NB4 (cell line): ENCODE measurements around the gene FCRL1.

Experiments
- DNase-seq: peaks from one replicate; pipeline ENCODE4 v3.0.0; 2010; ENCODE audit warnings: low read depth
- H3K4me3 ChIP-seq: one replicate; pipeline ENCODE4 v1.5.1; 2011; ENCODE audit warnings: mild to moderate bottlenecking, low read depth, low read length, moderate library complexity
- CTCF ChIP-seq: IDR thresholded peaks from one replicate; pipeline ENCODE4 v1.5.1; 2012; ENCODE audit warnings: low read depth, low read length
- MAX ChIP-seq: IDR thresholded peaks from 2 replicates; pipeline ENCODE4 v1.6.1; 2011; ENCODE audit warnings: low read depth, low read length
- MYC ChIP-seq: IDR thresholded peaks from 2 replicates; pipeline ENCODE4 v1.6.1; 2011; ENCODE audit warnings: low read depth, low read length
- POLR2A ChIP-seq: IDR thresholded peaks from 2 replicates; pipeline ENCODE4 v1.6.1; 2011; ENCODE audit warnings: mild to moderate bottlenecking; ENCODE audit not compliant: insufficient read length; ENCODE audit errors: extremely low read depth

Gene FCRL1

GRCh38 chr1:157803851-157804250 lies 16.1 kb downstream of the FCRL1 start:
- TF ChIP-seq POLR2A (no peak), MAX (no peak), CTCF (no peak), MYC (no peak)
- H3K4me3 ChIP-seq: no peak overlapping the region
- DNase-seq: no peak

GRCh38 chr1:157799996-157800395 lies 19.9 kb downstream of the FCRL1 start:
- DNase-seq: no peak

GRCh38 chr1:157798211-157798610 lies 21.7 kb downstream of the FCRL1 start:
- TF ChIP-seq CTCF (no peak), MYC (no peak), POLR2A (no peak), MAX (no peak)

More at GRCh38 chr1:157799996-157800395, 19.9 kb downstream of the FCRL1 start:
- TF ChIP-seq MYC (no peak), MAX (no peak), CTCF (no peak), POLR2A (no peak)
- no peak overlapping the region for H3K4me3 ChIP-seq

GRCh38 chr1:157785248-157785647 lies 34.7 kb downstream of the FCRL1 start:
- H3K4me3 ChIP-seq: no peak overlapping the region
- no peak for TF ChIP-seq MYC
- no peak for TF ChIP-seq CTCF
- no peak for TF ChIP-seq MAX
- TF ChIP-seq POLR2A: no peak
- DNase-seq: no peak

More at GRCh38 chr1:157798211-157798610, 21.7 kb downstream of the FCRL1 start:
- no peak for DNase-seq
- H3K4me3 ChIP-seq: no peak overlapping the region

- H3K4me3 ChIP-seq: no peak overlapping the region
- TF ChIP-seq MAX (no peak), CTCF (no peak), MYC (no peak), POLR2A (no peak)
- DNase-seq: no peak
Observed at GRCh38 chr1:157784801-157785200, 35.1 kb downstream of the FCRL1 start.

GRCh38 chr1:157782931-157783330 lies 37.0 kb downstream of the FCRL1 start:
- no peak overlapping the region for H3K4me3 ChIP-seq

More at GRCh38 chr1:157782931-157783330, 37.0 kb downstream of the FCRL1 start:
- TF ChIP-seq MYC (no peak), MAX (no peak), CTCF (no peak), POLR2A (no peak)
- DNase-seq: peak; percentile 2
